ENCODE data around the gene CCSAP. TPM values are rescaled to one million over a fixed set of nuclear protein-coding genes. Genes with fewer than 3 reads are reported as not detected.
A peak's percentile ranks its signal among the peaks of the same experiment; 100 is the strongest.

The CCSAP gene
- total RNA-seq, 1 experiment from 2014 or later = 9.5 TPM

- POLR2A ChIA-PET (ENCODE audit: unreplicated experiment) = no interaction called here
- peaks cover 5% of the 10 kb centered on the region; the same call in 1 of the 2 replicates for H3K36me3 ChIP-seq (ENCODE audit: low read depth, low read length)
- ATAC-seq = peak; percentile 98
These were observed 55.6 kb downstream of the CCSAP start for GRCh38 chr1:229287267-229287666.

GRCh38 chr1:229286099-229286766 lies 56.6 kb downstream of the CCSAP start:
- H3F3A ChIP-seq (ENCODE audit: low read length, unreplicated experiment) = peaks cover 11% of the 10 kb centered on the region
- no peaks in the 10 kb centered on the region for H3K27me3 ChIP-seq (ENCODE audit: low read length)
- no peak overlapping the region for H3K4me3 ChIP-seq (ENCODE audit: low read length)
- no peaks in the 10 kb centered on the region for H3K9me3 ChIP-seq (ENCODE audit: low read length)
- H3K79me2 ChIP-seq (ENCODE audit: low read length) = peaks cover 57% of the 10 kb centered on the region
- no peak overlapping the region for H2AFZ ChIP-seq (ENCODE audit: low read length)
- H3K9ac ChIP-seq (ENCODE audit: low read length) = no peak overlapping the region
- ChIA-PET CTCF (no interaction called here), POLR2A (ENCODE audit: unreplicated experiment) (no interaction called here)
- no peak overlapping the region for H3K27ac ChIP-seq (ENCODE audit: low read length)
- 0 out of 2 replicates have a peak overlapping the region, but pooled peaks have one; percentile 1 for H3K4me2 ChIP-seq (ENCODE audit: low read length)
- ATAC-seq = peak; percentile 10; the same call in 1 of the 2 replicates
- no peaks in the 10 kb centered on the region for H3K9me2 ChIP-seq (replicated peaks; ENCODE audit: low read length)
- H3K4me1 ChIP-seq (ENCODE audit: insufficient read depth, low read length) = peaks cover 27% of the 10 kb centered on the region
- H3K36me3 ChIP-seq (ENCODE audit: low read depth, low read length) = peaks cover 5% of the 10 kb centered on the region; the same call in 1 of the 2 replicates
- H4K20me1 ChIP-seq (ENCODE audit: low read length) = peaks cover 8% of the 10 kb centered on the region; the same call in 1 of the 2 replicates
- intact Hi-C loops (cut with micrococcal nuclease) = no loop called here
- no peak for DNase-seq
- TF ChIP-seq CTCF (conservative IDR thresholded peaks at IDR 0.05; ENCODE audit: low read depth, low read length) (no peak), EZH2 (IDR thresholded peaks at IDR 0.05; ENCODE audit: low read length, unreplicated experiment) (no peak), EZH2phosphoT487 (IDR thresholded peaks at IDR 0.05; ENCODE audit: borderline replicate concordance, low read length) (no peak)
- BruUV-seq (replicated peaks) = no TSS peak

More at GRCh38 chr1:229287267-229287666, 55.6 kb downstream of the CCSAP start:
- intact Hi-C loops (cut with micrococcal nuclease) = no loop called here
- Histone ChIP-seq H3F3A (ENCODE audit: low read length, unreplicated experiment) (peaks cover 4% of the 10 kb centered on the region), H4K20me1 (ENCODE audit: low read length) (peaks cover 5% of the 10 kb centered on the region; the same call in 1 of the 2 replicates), H3K27me3 (ENCODE audit: low read length) (no peaks in the 10 kb centered on the region), H3K4me3 (ENCODE audit: low read length) (no peak overlapping the region), H3K9ac (ENCODE audit: low read length) (no peak overlapping the region), H3K79me2 (ENCODE audit: low read length) (peaks cover 48% of the 10 kb centered on the region), H3K9me3 (ENCODE audit: low read length) (no peaks in the 10 kb centered on the region), H3K4me1 (ENCODE audit: insufficient read depth, low read length) (peaks cover 21% of the 10 kb centered on the region), H3K9me2 (replicated peaks; ENCODE audit: low read length) (no peaks in the 10 kb centered on the region), H3K27ac (ENCODE audit: low read length) (no peak overlapping the region), H2AFZ (ENCODE audit: low read length) (no peak overlapping the region), H3K4me2 (ENCODE audit: low read length) (no peak overlapping the region)
- no TSS peak for BruUV-seq (replicated peaks)
- CTCF ChIA-PET = no interaction called here
- DNase-seq = peak; percentile 80
- TF ChIP-seq CTCF (conservative IDR thresholded peaks at IDR 0.05; ENCODE audit: low read depth, low read length) = no peak
- TF ChIP-seq EZH2phosphoT487 (IDR thresholded peaks at IDR 0.05; ENCODE audit: borderline replicate concordance, low read length) = no peak
- no peak for TF ChIP-seq EZH2 (IDR thresholded peaks at IDR 0.05; ENCODE audit: low read length, unreplicated experiment)

- POLR2A ChIA-PET (ENCODE audit: unreplicated experiment) = no interaction called here
- Histone ChIP-seq H3K4me1 (ENCODE audit: insufficient read depth, low read length) (peaks cover 34% of the 10 kb centered on the region), H3K79me2 (ENCODE audit: low read length) (peaks cover 57% of the 10 kb centered on the region), H3K27me3 (ENCODE audit: low read length) (no peaks in the 10 kb centered on the region), H3K4me3 (ENCODE audit: low read length) (no peak overlapping the region), H3K9me2 (replicated peaks; ENCODE audit: low read length) (no peaks in the 10 kb centered on the region), H3K4me2 (ENCODE audit: low read length) (no peak overlapping the region), H4K20me1 (ENCODE audit: low read length) (peaks cover 13% of the 10 kb centered on the region), H2AFZ (ENCODE audit: low read length) (no peak overlapping the region), H3K9ac (ENCODE audit: low read length) (no peak overlapping the region), H3K27ac (ENCODE audit: low read length) (no peak overlapping the region), H3K36me3 (ENCODE audit: low read depth, low read length) (peaks cover 5% of the 10 kb centered on the region; the same call in 1 of the 2 replicates), H3K9me3 (ENCODE audit: low read length) (no peaks in the 10 kb centered on the region), H3F3A (ENCODE audit: low read length, unreplicated experiment) (peaks cover 17% of the 10 kb centered on the region)
- CTCF ChIA-PET = no interaction called here
- BruUV-seq (replicated peaks) = no TSS peak
- intact Hi-C loops (cut with micrococcal nuclease) = no loop called here
- DNase-seq = no peak
- ATAC-seq = no peak
- TF ChIP-seq EZH2phosphoT487 (IDR thresholded peaks at IDR 0.05; ENCODE audit: borderline replicate concordance, low read length) (no peak), CTCF (conservative IDR thresholded peaks at IDR 0.05; ENCODE audit: low read depth, low read length) (no peak), EZH2 (IDR thresholded peaks at IDR 0.05; ENCODE audit: low read length, unreplicated experiment) (no peak)
These were observed 57.4 kb downstream of the CCSAP start for GRCh38 chr1:229285440-229285839.
